GM19240 (cell line): ENCODE data around the gene SPDYE11.
"Not testable (repeated sequence)": the region's sequence is repeated elsewhere in the genome, so short reads cannot be mapped to it uniquely, and the experiment has no call there.

Experiments
- DNase-seq: peaks from one replicate; pipeline ENCODE4 v3.0.0; 2011; ENCODE audit warnings: low spot score; ENCODE audit not compliant: insufficient read length

SPDYE11 gene

GRCh38 chr7:73057811-73058210 is at the start of gene SPDYE11:
Gene SPDYE11 (minus strand): TSS chr7:73057911. CDS start chr7:73056111, 1,800 bp downstream.
- not testable (repeated sequence) for DNase-seq

GRCh38 chr7:73085938-73086337 is 28.2 kb upstream of the SPDYE11 start, which contains the start of gene SPDYE9:
Gene SPDYE9 (minus strand): TSS chr7:73086038. CDS start chr7:73084238, 1,800 bp downstream.
- DNase-seq = not testable (repeated sequence)

DNA sequence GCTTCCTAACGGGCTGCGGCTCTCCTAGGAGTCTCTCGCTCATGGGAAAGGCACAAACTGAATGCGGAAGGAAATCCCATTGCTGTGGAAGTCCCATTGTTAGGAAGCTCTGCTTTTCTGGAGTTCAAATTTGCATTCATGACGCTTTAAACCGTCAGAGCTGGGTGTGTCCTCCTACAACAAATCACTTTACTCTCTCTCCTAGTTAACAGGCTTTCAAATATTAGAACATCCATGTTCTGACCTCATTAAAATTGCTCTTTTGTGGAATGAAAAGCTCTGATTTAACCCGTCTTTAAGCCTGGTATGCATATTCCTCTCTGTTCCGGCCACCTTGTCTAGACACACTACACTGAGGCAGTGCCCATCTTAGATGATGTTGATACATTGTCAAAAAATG is 28.0 kb downstream of the SPDYE11 start, which contains the start of gene SPDYE8:
Gene SPDYE8, minus strand, starts transcription at position 101 of the 400 bp plus-strand sequence. CDS start 1,800 bp downstream, outside the sequence.
- not testable (repeated sequence) for DNase-seq

DNA sequence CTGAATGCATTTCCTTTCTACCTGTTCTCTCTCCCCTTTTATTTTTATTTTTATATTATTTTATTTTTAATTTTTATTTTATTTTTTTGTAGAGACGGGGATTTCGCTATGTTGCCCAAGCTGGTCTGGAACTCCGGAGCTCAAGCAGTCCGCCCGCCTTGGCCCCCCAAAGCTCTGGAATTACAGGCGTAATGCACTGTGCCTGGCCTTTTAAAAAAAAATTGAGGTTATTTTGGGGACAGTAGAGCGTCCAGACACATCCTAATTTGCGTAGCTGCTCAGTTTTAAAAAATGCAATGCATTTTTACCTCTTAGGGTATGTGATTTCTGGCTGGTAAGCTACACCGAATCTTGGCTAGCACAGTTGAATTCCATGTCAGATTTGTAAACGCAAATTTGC is 51.2 kb downstream of the SPDYE11 start:
- not testable (repeated sequence) for DNase-seq

DNA sequence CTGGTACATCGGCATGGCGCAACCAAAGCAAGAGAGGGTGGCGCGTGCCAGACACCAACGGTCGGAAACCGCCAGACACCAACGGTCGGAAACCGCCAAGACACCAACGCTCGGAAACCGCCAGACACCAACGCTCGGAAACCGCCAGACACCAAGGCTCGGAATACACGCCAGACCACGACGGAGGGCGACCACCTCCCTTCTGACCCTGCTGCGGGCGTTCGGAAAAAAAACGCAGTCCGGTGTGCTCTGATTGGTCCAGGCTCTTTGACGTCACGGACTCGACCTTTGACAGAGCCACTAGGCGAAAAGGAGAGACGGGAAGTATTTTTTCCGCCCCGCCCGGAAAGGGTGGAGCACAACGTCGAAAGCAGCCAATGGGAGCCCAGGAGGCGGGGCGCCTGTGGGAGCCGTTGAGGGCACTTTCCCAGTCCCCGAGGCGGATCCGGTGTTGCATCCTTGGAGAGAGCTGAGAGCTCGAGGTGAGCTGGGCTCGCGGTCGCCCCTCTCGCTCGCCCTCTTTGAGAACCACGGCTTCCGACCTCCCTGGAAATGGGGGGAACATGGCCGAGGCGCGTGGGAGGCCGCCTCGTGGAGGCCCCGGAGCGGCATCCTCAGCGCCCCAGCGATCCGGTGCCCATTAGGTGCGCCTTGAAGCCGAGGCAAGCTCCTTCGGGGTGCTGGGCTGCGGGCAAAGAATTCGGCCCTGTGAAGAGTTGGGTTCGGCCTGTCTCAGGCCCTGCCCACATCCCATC is 51.8 kb downstream of the SPDYE11 start:
- not testable (repeated sequence) for DNase-seq

- DNase-seq = not testable (repeated sequence)
Observed at GRCh38 chr7:73005356-73005692, 52.4 kb downstream of the SPDYE11 start.

DNA sequence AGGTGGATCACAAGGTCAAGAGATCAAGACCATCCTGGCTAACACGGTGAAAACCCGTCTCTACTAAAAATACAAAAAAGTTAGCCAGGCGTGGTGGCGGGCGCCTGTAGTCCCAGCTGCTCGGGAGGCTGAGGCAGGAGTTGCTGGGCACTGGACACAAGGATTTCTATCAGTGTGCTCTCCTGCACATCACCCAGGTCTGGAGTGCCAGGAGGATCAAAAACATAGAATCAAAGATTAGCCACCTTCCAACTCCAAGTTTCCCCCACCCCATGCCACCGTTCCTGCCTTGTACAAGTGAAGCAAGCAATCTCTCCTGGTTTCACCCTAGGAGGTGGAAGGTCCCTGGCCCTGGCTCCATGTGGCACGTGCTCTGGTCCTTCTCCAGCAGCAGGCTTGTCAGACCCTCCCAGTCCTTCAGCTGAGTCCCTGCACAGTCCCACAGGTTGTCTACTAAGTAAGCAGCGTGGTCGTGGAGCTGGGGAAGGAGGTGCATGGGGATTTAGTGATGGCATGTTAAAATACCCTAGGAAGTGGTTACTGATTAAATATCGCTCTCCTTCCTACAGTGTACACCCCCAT is 59.7 kb downstream of the SPDYE11 start:
- DNase-seq = not testable (repeated sequence)
